ENCODE measurements around the gene FBXL5.

GRCh38 chr4:15696866-15697265 lies 41.7 kb upstream of the FBXL5 start:
- TF ChIP-seq, protein P1, sequence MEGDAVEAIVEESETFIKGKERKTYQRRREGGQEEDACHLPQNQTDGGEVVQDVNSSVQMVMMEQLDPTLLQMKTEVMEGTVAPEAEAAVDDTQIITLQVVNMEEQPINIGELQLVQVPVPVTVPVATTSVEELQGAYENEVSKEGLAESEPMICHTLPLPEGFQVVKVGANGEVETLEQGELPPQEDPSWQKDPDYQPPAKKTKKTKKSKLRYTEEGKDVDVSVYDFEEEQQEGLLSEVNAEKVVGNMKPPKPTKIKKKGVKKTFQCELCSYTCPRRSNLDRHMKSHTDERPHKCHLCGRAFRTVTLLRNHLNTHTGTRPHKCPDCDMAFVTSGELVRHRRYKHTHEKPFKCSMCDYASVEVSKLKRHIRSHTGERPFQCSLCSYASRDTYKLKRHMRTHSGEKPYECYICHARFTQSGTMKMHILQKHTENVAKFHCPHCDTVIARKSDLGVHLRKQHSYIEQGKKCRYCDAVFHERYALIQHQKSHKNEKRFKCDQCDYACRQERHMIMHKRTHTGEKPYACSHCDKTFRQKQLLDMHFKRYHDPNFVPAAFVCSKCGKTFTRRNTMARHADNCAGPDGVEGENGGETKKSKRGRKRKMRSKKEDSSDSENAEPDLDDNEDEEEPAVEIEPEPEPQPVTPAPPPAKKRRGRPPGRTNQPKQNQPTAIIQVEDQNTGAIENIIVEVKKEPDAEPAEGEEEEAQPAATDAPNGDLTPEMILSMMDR (IDR thresholded peaks at IDR 0.05): no peak
- no peak for TF ChIP-seq POLR2A (IDR thresholded peaks at IDR 0.05)

Data from thyroid gland (tissue), 4 donors.